Stimulated activated CD8-positive, alpha-beta memory T cell treated with anti-CD3 and anti-CD28 coated beads, Interleukin-15, amount 100 ng/mL, for 1 hour (primary cell): Measurements from ENCODE around the gene THSD4.
"Not testable (repeated sequence)": the region's sequence is repeated elsewhere in the genome, so short reads cannot be mapped to it uniquely, and the experiment has no call there.

Experiments used
- DNase-seq: peaks from one replicate; pipeline ENCODE4 v3.0.0-alpha.2; 2020; ENCODE audit warnings: low read depth

THSD4 gene

GRCh38 chr15:71149646-71150557 lies 34.6 kb downstream of the THSD4 start:
- no peak for DNase-seq

GRCh38 chr15:71151081-71151480 lies 35.8 kb downstream of the THSD4 start:
- no peak for DNase-seq

GRCh38 chr15:71152542-71152941 lies 37.3 kb downstream of the THSD4 start:
- DNase-seq: no peak

GRCh38 chr15:71153823-71154524 lies 38.7 kb downstream of the THSD4 start:
- DNase-seq: no peak

GRCh38 chr15:71154607-71155200 lies 39.4 kb downstream of the THSD4 start:
- DNase-seq: no peak

- no peak for DNase-seq
Measured at GRCh38 chr15:71155534-71155933, 40.3 kb downstream of the THSD4 start.

- no peak for DNase-seq
Measured at GRCh38 chr15:71160976-71161375, 45.7 kb downstream of the THSD4 start.

- DNase-seq: no peak
Measured at GRCh38 chr15:71162309-71162708, 47.0 kb downstream of the THSD4 start.

- DNase-seq: not testable (repeated sequence)
Measured at GRCh38 chr15:71164606-71165005, 49.3 kb downstream of the THSD4 start.

- DNase-seq: no peak
Measured at GRCh38 chr15:71167445-71168165, 52.3 kb downstream of the THSD4 start.

GRCh38 chr15:71168166-71168834 lies 53.0 kb downstream of the THSD4 start:
- DNase-seq: no peak

GRCh38 chr15:71170163-71170562 lies 54.9 kb downstream of the THSD4 start:
- DNase-seq: no peak

- no peak for DNase-seq
Measured at GRCh38 chr15:71171195-71171594, 55.9 kb downstream of the THSD4 start.

- not testable (repeated sequence) for DNase-seq
Measured at GRCh38 chr15:71174360-71174759, 59.1 kb downstream of the THSD4 start.

GRCh38 chr15:71180986-71181853 lies 65.9 kb downstream of the THSD4 start:
- DNase-seq: no peak

GRCh38 chr15:71182522-71182921 lies 67.3 kb downstream of the THSD4 start:
- no peak for DNase-seq

GRCh38 chr15:71183063-71183462 lies 67.8 kb downstream of the THSD4 start:
- no peak for DNase-seq

GRCh38 chr15:71185706-71186105 lies 70.4 kb downstream of the THSD4 start:
- DNase-seq: no peak

- no peak for DNase-seq
Measured at GRCh38 chr15:71186267-71186666, 71.0 kb downstream of the THSD4 start.

GRCh38 chr15:71187078-71187477 lies 71.8 kb downstream of the THSD4 start:
- no peak for DNase-seq

GRCh38 chr15:71187526-71187925 lies 72.3 kb downstream of the THSD4 start:
- DNase-seq: no peak
